MM.1S (cell line): ENCODE data around the gene VEGFC.

ENCODE experiments used
- CTCF ChIP-seq: fragments of 300-600 bp; sonication (generic); IDR thresholded peaks from 2 replicates; pipeline ENCODE4 v1.5.1; 2016; ENCODE audit warnings: antibody characterized with exemption, low read length, mixed read lengths
- EZH2 ChIP-seq: fragments of 300-600 bp; sonication (generic); optimal IDR thresholded peaks from 2 replicates; pipeline ENCODE3; 2017; ENCODE audit warnings: low read depth, mild to moderate bottlenecking, antibody characterized with exemption, low read length, mixed read lengths

DNA sequence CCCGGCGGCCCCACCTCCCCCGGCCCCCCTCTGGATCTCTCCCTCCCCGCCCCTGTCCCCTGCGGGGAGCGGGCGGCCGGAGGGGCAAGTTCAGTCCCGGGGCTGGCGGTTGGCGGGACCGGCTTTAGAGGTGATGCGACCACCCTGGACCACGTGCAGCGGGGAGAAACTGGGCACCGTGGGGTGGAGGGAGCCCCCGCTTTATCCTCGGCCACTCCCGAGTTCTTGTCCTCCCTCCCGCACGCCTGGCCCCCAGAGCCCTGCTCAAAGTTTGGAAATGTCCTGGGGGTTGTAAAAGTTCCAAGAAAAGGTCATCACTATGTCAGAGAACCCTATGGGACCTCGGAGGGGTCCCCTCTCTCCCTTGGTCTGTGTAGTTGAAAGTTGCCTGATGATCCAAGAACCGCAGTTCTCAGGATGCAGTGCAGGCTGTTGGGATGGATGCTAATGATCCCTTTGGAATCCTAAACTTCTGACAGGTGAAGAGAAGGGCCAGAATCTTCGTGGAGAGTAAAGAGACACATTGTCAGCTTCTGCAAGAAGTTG lies 411 bp upstream of the VEGFC start:
- no peak for TF ChIP-seq CTCF
- TF ChIP-seq EZH2, result no peak
